MM.1S (cell line): ENCODE results near the gene PRF1.
A peak's percentile ranks its signal among the peaks of the same experiment; 100 is the strongest.
"Not testable (repeated sequence)": the region's sequence is repeated elsewhere in the genome, so short reads cannot be mapped to it uniquely, and the experiment has no call there.

Source experiments
- DNase-seq: peaks from one replicate; pipeline ENCODE4 v3.0.0-alpha.2; 2015
- H2AFZ ChIP-seq: fragments of 300-600 bp; sonication (generic); 2 replicates; pipeline ENCODE4 v1.6.0; 2016; ENCODE audit warnings: antibody characterized with exemption, low read length
- H3F3A ChIP-seq: fragments of 300-600 bp; sonication (generic); 2 replicates; pipeline ENCODE4 v1.6.1; 2016; ENCODE audit warnings: mild to moderate bottlenecking, antibody characterized with exemption, low read length, moderate library complexity, mixed read lengths; ENCODE audit not compliant: insufficient read depth
- H3K27ac ChIP-seq: fragments of 300-600 bp; sonication (generic); 2 replicates; pipeline ENCODE4 v1.5.1; 2016; ENCODE audit warnings: mild to moderate bottlenecking, low read length
- H3K27me3 ChIP-seq: fragments of 300-600 bp; sonication (generic); replicated peaks from 2 replicates; pipeline ENCODE4 v1.6.0; 2016; ENCODE audit warnings: low read length; ENCODE audit not compliant: insufficient read depth
- H3K36me3 ChIP-seq: fragments of 300-600 bp; sonication (generic); replicated peaks from 2 replicates; pipeline ENCODE4 v1.6.1; 2016; ENCODE audit warnings: mild to moderate bottlenecking, low read length, mixed read lengths; ENCODE audit not compliant: insufficient read depth
- H3K4me1 ChIP-seq: fragments of 300-600 bp; sonication (generic); 2 replicates; pipeline ENCODE4 v1.6.1; 2016; ENCODE audit warnings: low read length, mixed read lengths
- H3K4me2 ChIP-seq: fragments of 300-600 bp; sonication (generic); 2 replicates; pipeline ENCODE4 v1.6.0; 2016; ENCODE audit warnings: low read depth, low read length
- H3K4me3 ChIP-seq: fragments of 300-600 bp; sonication (generic); 2 replicates; pipeline ENCODE4 v1.5.1; 2016; ENCODE audit warnings: low read length, mixed read lengths
- H3K79me2 ChIP-seq: fragments of 300-600 bp; sonication (generic); 2 replicates; pipeline ENCODE4 v1.6.1; 2016; ENCODE audit warnings: mixed run types, low read length, mixed read lengths
- H3K9ac ChIP-seq: fragments of 300-600 bp; sonication (generic); 2 replicates; pipeline ENCODE4 v1.6.1; 2016; ENCODE audit warnings: low read length, mixed read lengths
- H3K9me2 ChIP-seq: fragments of 300-600 bp; sonication (generic); replicated peaks from 2 replicates; pipeline ENCODE4 v1.6.1; 2016; ENCODE audit warnings: mild to moderate bottlenecking, low read length, mixed read lengths; ENCODE audit not compliant: insufficient read depth
- H3K9me3 ChIP-seq: fragments of 300-600 bp; sonication (generic); replicated peaks from 2 replicates; pipeline ENCODE4 v1.6.1; 2016; ENCODE audit warnings: mild to moderate bottlenecking, low read length, mixed read lengths; ENCODE audit not compliant: insufficient read depth
- H4K20me1 ChIP-seq: fragments of 300-600 bp; sonication (generic); 2 replicates; pipeline ENCODE4 v1.6.1; 2016; ENCODE audit warnings: mild to moderate bottlenecking, low read length, moderate library complexity, mixed read lengths; ENCODE audit not compliant: insufficient read depth
- CTCF ChIP-seq: fragments of 300-600 bp; sonication (generic); IDR thresholded peaks from 2 replicates; pipeline ENCODE4 v1.5.1; 2016; ENCODE audit warnings: antibody characterized with exemption, low read length, mixed read lengths
- EZH2 ChIP-seq: fragments of 300-600 bp; sonication (generic); optimal IDR thresholded peaks from 2 replicates; pipeline ENCODE3; 2017; ENCODE audit warnings: low read depth, mild to moderate bottlenecking, antibody characterized with exemption, low read length, mixed read lengths
- EZH2phosphoT487 ChIP-seq: fragments of 300-600 bp; sonication (generic); IDR thresholded peaks from 2 replicates; pipeline ENCODE4 v1.6.1; 2018; ENCODE audit warnings: antibody characterized with exemption, low read length

PRF1 gene

GRCh38 chr10:70582793-70583668 lies 19.5 kb downstream of the PRF1 start:
- Histone ChIP-seq H3K4me2 (no peak overlapping the region), H3K27me3 (no peaks in the 10 kb centered on the region), H3K9me3 (no peaks in the 10 kb centered on the region), H3K9ac (no peak overlapping the region), H3K4me1 (peaks cover 21% of the 10 kb centered on the region), H3K4me3 (no peak overlapping the region), H2AFZ (no peak overlapping the region), H3K79me2 (no peaks in the 10 kb centered on the region), H4K20me1 (no peaks in the 10 kb centered on the region), H3F3A (peaks cover 24% of the 10 kb centered on the region), H3K27ac (no peak overlapping the region), H3K9me2 (no peaks in the 10 kb centered on the region), H3K36me3 (no peaks in the 10 kb centered on the region)
- TF ChIP-seq CTCF (no peak), EZH2 (no peak), EZH2phosphoT487 (no peak)
- no peak for DNase-seq

GRCh38 chr10:70581176-70581575 lies 21.4 kb downstream of the PRF1 start:
- DNase-seq, H2AFZ ChIP-seq, H3K36me3 ChIP-seq, H3K79me2 ChIP-seq, H3K4me3 ChIP-seq, H3K9me2 ChIP-seq, H3K9ac ChIP-seq, H4K20me1 ChIP-seq, H3K4me2 ChIP-seq, H3K27me3 ChIP-seq, H3K27ac ChIP-seq, H3K9me3 ChIP-seq: not testable (repeated sequence)
- peaks cover 43% of the 10 kb centered on the region for H3F3A ChIP-seq
- peaks cover 38% of the 10 kb centered on the region for H3K4me1 ChIP-seq

GRCh38 chr10:70579234-70580002 lies 23.1 kb downstream of the PRF1 start:
- Histone ChIP-seq H3K79me2 (no peaks in the 10 kb centered on the region), H3K36me3 (no peaks in the 10 kb centered on the region), H3K4me3 (peak overlapping the region; percentile 24), H3K27me3 (no peaks in the 10 kb centered on the region), H3K27ac (peak overlapping the region; percentile 94), H3K9me2 (no peaks in the 10 kb centered on the region), H3K9ac (peak overlapping the region; percentile 40; the same call in 1 of the 2 replicates), H3K9me3 (no peaks in the 10 kb centered on the region), H3K4me1 (peaks cover 49% of the 10 kb centered on the region), H3K4me2 (peak overlapping the region; percentile 75), H4K20me1 (no peaks in the 10 kb centered on the region), H2AFZ (0 out of 2 replicates have a peak overlapping the region, but pooled peaks have one; percentile 0), H3F3A (peaks cover 56% of the 10 kb centered on the region)
- TF ChIP-seq EZH2 (no peak), EZH2phosphoT487 (no peak), CTCF (no peak)
- peak; percentile 82 for DNase-seq
